GM23338 (cell line): Measurements from ENCODE around the gene DIP2C. TPM values are rescaled to one million over a fixed set of nuclear protein-coding genes. Genes with fewer than 3 reads are reported as not detected.

Source experiments
- ATAC-seq: fragments of 200-7000 bp; cut with Tn5 transposase; 3 replicates; pipeline ENCODE4 v1.9.1; 2020
- DNase-seq: peaks from one replicate; pipeline ENCODE4 v3.0.0-alpha.2; 2015; ENCODE audit warnings: low spot score
- H2AFZ ChIP-seq: fragments of 200-600 bp; sonication (generic); 2 replicates; pipeline ENCODE4 v1.8.0; 2016; ENCODE audit warnings: antibody characterized with exemption, mild to moderate bottlenecking, moderate library complexity
- H3F3A ChIP-seq: fragments of 200-600 bp; sonication (generic); replicated peaks from 2 replicates; pipeline ENCODE4 v1.8.0; 2017; ENCODE audit warnings: antibody characterized with exemption, mixed run types, low read depth
- H3K27ac ChIP-seq: fragments of 200-600 bp; sonication (generic); 2 replicates; pipeline ENCODE4 v1.6.1; 2016; ENCODE audit warnings: low read depth
- H3K27me3 ChIP-seq: fragments of 200-600 bp; sonication (generic); 2 replicates; pipeline ENCODE4 v1.8.0; 2016; ENCODE audit warnings: mild to moderate bottlenecking, mixed run types, moderate library complexity; ENCODE audit not compliant: insufficient read depth
- H3K36me3 ChIP-seq: fragments of 200-600 bp; sonication (generic); 2 replicates; pipeline ENCODE4 v1.8.0; 2016; ENCODE audit warnings: mild to moderate bottlenecking; ENCODE audit not compliant: insufficient read depth
- H3K4me1 ChIP-seq: fragments of 200-600 bp; sonication (generic); 2 replicates; pipeline ENCODE4 v1.8.0; 2016; ENCODE audit warnings: mild to moderate bottlenecking, moderate library complexity; ENCODE audit not compliant: insufficient read depth
- H3K4me2 ChIP-seq: fragments of 200-600 bp; sonication (generic); 2 replicates; pipeline ENCODE4 v1.7.1; 2017; ENCODE audit warnings: mixed run types
- H3K4me3 ChIP-seq: fragments of 200-600 bp; sonication (generic); 2 replicates; pipeline ENCODE4 v1.6.1; 2016; ENCODE audit warnings: mixed run types
- H3K79me2 ChIP-seq: fragments of 200-600 bp; sonication (generic); replicated peaks from 2 replicates; pipeline ENCODE4 v1.8.0; 2017; ENCODE audit warnings: mild to moderate bottlenecking; ENCODE audit not compliant: insufficient read depth
- H3K9me2 ChIP-seq: fragments of 200-600 bp; sonication (generic); 2 replicates; pipeline ENCODE4 v1.8.0; 2017; ENCODE audit not compliant: insufficient read depth
- H4K20me1 ChIP-seq: fragments of 200-600 bp; sonication (generic); replicated peaks from 2 replicates; pipeline ENCODE4 v1.8.0; 2017; ENCODE audit warnings: mild to moderate bottlenecking; ENCODE audit not compliant: insufficient read depth
- H3K27ac Mint-ChIP-seq: 2 replicates; pipeline ENCODE4 v1.8.0; 2020; ENCODE audit warnings: inconsistent platforms, mild to moderate bottlenecking, moderate library complexity, mixed read lengths
- H3K27me3 Mint-ChIP-seq: 3 replicates; pipeline ENCODE4 v1.8.0; 2022; ENCODE audit warnings: low read depth, mild to moderate bottlenecking, moderate library complexity, mixed read lengths, inconsistent platforms; ENCODE audit not compliant: insufficient read depth, poor library complexity
- H3K36me3 Mint-ChIP-seq: 3 replicates; pipeline ENCODE4 v1.8.0; 2021; ENCODE audit warnings: low read depth, mild to moderate bottlenecking, inconsistent platforms, moderate library complexity, mixed read lengths
- H3K4me1 Mint-ChIP-seq: 3 replicates; pipeline ENCODE4 v1.8.0; 2020; ENCODE audit warnings: mild to moderate bottlenecking, inconsistent platforms, mixed read lengths
- H3K4me3 Mint-ChIP-seq: 3 replicates; pipeline ENCODE4 v1.8.0; 2021; ENCODE audit warnings: moderate library complexity, mild to moderate bottlenecking, inconsistent platforms, mixed read lengths
- H3K9me3 Mint-ChIP-seq: 3 replicates; pipeline ENCODE4 v1.8.0; 2020; ENCODE audit warnings: moderate library complexity, mild to moderate bottlenecking, inconsistent platforms, mixed read lengths
- CTCF ChIP-seq, 2 experiments: fragments of 200-600 bp in 1 of 2; sonication (generic) in 1 of 2; conservative IDR thresholded peaks; 2 replicates each; pipeline versions ENCODE4 v1.5.1 to v1.6.1; 2016 to 2017; ENCODE audit warnings: antibody characterized with exemption in 2 of 2, low read depth in 2 of 2, mild to moderate bottlenecking in 2 of 2, moderate library complexity in 1 of 2
- ETS1 ChIP-seq: IDR thresholded peaks from 2 replicates; pipeline ENCODE4 v1.6.1; 2016; ENCODE audit warnings: antibody characterized with exemption
- EZH2 ChIP-seq: fragments of 200-600 bp; sonication (generic); IDR thresholded peaks from one replicate; pipeline ENCODE4 v1.8.0; 2017; ENCODE audit warnings: antibody characterized with exemption, mild to moderate bottlenecking, low read depth; ENCODE audit not compliant: unreplicated experiment
- EZH2phosphoT487 ChIP-seq: fragments of 200-600 bp; sonication (generic); IDR thresholded peaks from one replicate; pipeline ENCODE4 v1.8.1; 2018; ENCODE audit warnings: antibody characterized with exemption; ENCODE audit not compliant: unreplicated experiment
- POLR2AphosphoS5 ChIP-seq: IDR thresholded peaks from 2 replicates; pipeline ENCODE4 v1.6.1; 2016; ENCODE audit warnings: antibody characterized with exemption, low read depth
- REST ChIP-seq: IDR thresholded peaks from one replicate; pipeline ENCODE4 v1.6.1; 2018; ENCODE audit warnings: antibody characterized with exemption; ENCODE audit not compliant: unreplicated experiment
- STAT1 ChIP-seq: IDR thresholded peaks from one replicate; pipeline ENCODE4 v1.6.1; 2016; ENCODE audit warnings: antibody characterized with exemption; ENCODE audit not compliant: unreplicated experiment
- ZNF114 ChIP-seq: fragments of 250-450 bp; sonication (Bioruptor Pico); IDR thresholded peaks from 2 replicates; pipeline ENCODE4 v1.5.0; 2020; ENCODE audit warnings: mild to moderate bottlenecking, moderate library complexity
- ZNF331 ChIP-seq: fragments of 250-450 bp; sonication (Bioruptor Pico); IDR thresholded peaks from 2 replicates; pipeline ENCODE4 v1.5.0; 2020; ENCODE audit warnings: low read depth, mild to moderate bottlenecking, moderate library complexity
- ZNF462 ChIP-seq: fragments of 250-450 bp; sonication (Bioruptor Pico); IDR thresholded peaks from 2 replicates; pipeline ENCODE4 v1.5.0; 2020; ENCODE audit warnings: mild to moderate bottlenecking, moderate library complexity
- polyA plus RNA-seq: library from polyadenylated mRNA; unstranded; fragments of >200 nt; fragmentation: Nextera tagmentation; extraction: Ambion mirVana; gene quantifications from 2 replicates; pipeline ENCODE4 v1.2.1, GENCODE V29; 2016
- total RNA-seq: library from RNA; depleted of rRNA; stranded (reverse); fragments of >200 nt; shearing (Covaris generic); gene quantifications from 2 replicates; pipeline ENCODE4 v1.2.3, GENCODE V29; 2014

The DIP2C gene
- total and polyA plus RNA-seq, 2 experiments from 2014 or later = 5.1 to 7.7 TPM

GRCh38 chr10:504806-505205 is 184.7 kb downstream of the DIP2C start:
- Mint-ChIP-seq H3K4me3 (no peak overlapping the region), H3K36me3 (peaks cover 15% of the 10 kb centered on the region; the same call in 2 of the 3 replicates), H3K27me3 (peaks cover 68% of the 10 kb centered on the region), H3K9me3 (no peaks in the 10 kb centered on the region; the same call in 1 of the 3 replicates), H3K27ac (no peak overlapping the region), H3K4me1 (no peaks in the 10 kb centered on the region; the same call in 2 of the 3 replicates)
- ATAC-seq = no peak
- Histone ChIP-seq H3K4me2 (no peak overlapping the region), H3K27ac (no peak overlapping the region), H3K9me2 (no peaks in the 10 kb centered on the region), H3K27me3 (peaks cover 72% of the 10 kb centered on the region), H3K36me3 (no peaks in the 10 kb centered on the region), H2AFZ (no peak overlapping the region), H3K4me1 (no peaks in the 10 kb centered on the region), H4K20me1 (peaks cover 22% of the 10 kb centered on the region), H3K4me3 (no peak overlapping the region), H3F3A (peaks cover 4% of the 10 kb centered on the region; the same call in 1 of the 2 replicates), H3K79me2 (no peaks in the 10 kb centered on the region; the same call in 1 of the 2 replicates)
- TF ChIP-seq STAT1 (no peak), CTCF (conservative IDR thresholded peaks at IDR 0.05; ENCODE audit: low read depth in 2 of 2) (no peak), ZNF331 (no peak), EZH2 (no peak), ZNF462 (CRISPR knock-in tag) (no peak), POLR2AphosphoS5 (no peak), REST (no peak), ZNF114 (CRISPR knock-in tag) (no peak), EZH2phosphoT487 (no peak), ETS1 (no peak)
- DNase-seq = no peak
